ENCODE results near the gene GNAO1.

- TF ChIP-seq POLR2A (IDR thresholded peaks at IDR 0.05) (no peak), CTCF (IDR thresholded peaks at IDR 0.05) (no peak)
Observed at GRCh38 chr16:56341656-56342399, 150.5 kb downstream of the GNAO1 start.
